A549 treated with GW870086 at 1 μM for 4 hours (cell line): ENCODE data around the gene TUBD1. TPM values are rescaled to one million over a fixed set of nuclear protein-coding genes. Genes with fewer than 3 reads are reported as not detected.

ENCODE experiments used
- total RNA-seq: library from RNA; stranded (reverse); fragments of 200-300 nt; extraction: Qiagen RNA extraction; gene quantifications from 5 replicates; pipeline ENCODE4 v1.2.3, GENCODE V29; 2022; ENCODE audit warnings: low read depth

TUBD1 gene
- 8.4 to 11.7 TPM (median 11.0 TPM) in 5 replicates for total RNA-seq

GRCh38 chr17:59892924-59893675 lies at the start of gene TUBD1, which contains the start of gene RPS6KB1:
TUBD1 (minus strand) TSS chr17:59892943; CDS start chr17:59891002, 1,941 bp downstream.
RPS6KB1 (plus strand) TSS chr17:59893121; CDS start chr17:59893185, 64 bp downstream.

Other genes starting within 250 kb of the TUBD1 start
- gene PTRH2, start 185.5 kb downstream of the TUBD1 start, total RNA-seq = 96.7 to 125 TPM (median 103 TPM) in 5 replicates
- 126 to 208 TPM (median 160 TPM) in 5 replicates for gene VMP1, start 185.3 kb downstream of the TUBD1 start, total RNA-seq
- 37.7 to 52.1 TPM (median 41.1 TPM) in 5 replicates for gene RPS6KB1, start 178 bp upstream of the TUBD1 start, total RNA-seq
- 10.8 to 14.8 TPM (median 12.2 TPM) in 5 replicates for gene RNFT1, start 71.8 kb upstream of the TUBD1 start, total RNA-seq
- 13.4 to 18.1 TPM (median 17.9 TPM) in 5 replicates for gene HEATR6, start 186.0 kb upstream of the TUBD1 start, total RNA-seq